Measurements from ENCODE around the gene TCF12.
A peak's percentile ranks its signal among the peaks of the same experiment; 100 is the strongest.

The TCF12 gene

GRCh38 chr15:57298204-57298603 is 379.8 kb downstream of the TCF12 start:
- no peaks in the 10 kb centered on the region for H3K36me3 ChIP-seq (ENCODE audit: control insufficient read depth, insufficient read depth, low read length)
- H3K27me3 ChIP-seq (ENCODE audit: control insufficient read depth, insufficient read depth, low read length): no peaks in the 10 kb centered on the region
- no peak overlapping the region for H3K4me3 ChIP-seq (ENCODE audit: low read length)
- H3K4me1 ChIP-seq (ENCODE audit: control insufficient read depth, insufficient read depth, low read length): peaks cover 27% of the 10 kb centered on the region
- H3K9ac ChIP-seq (ENCODE audit: low read length): no peak overlapping the region
- H3K9me3 ChIP-seq (ENCODE audit: control insufficient read depth, low read length): no peaks in the 10 kb centered on the region

- Histone ChIP-seq H3K4me3 (ENCODE audit: low read length) (no peak overlapping the region), H3K4me1 (ENCODE audit: control insufficient read depth, insufficient read depth, low read length) (peaks cover 27% of the 10 kb centered on the region), H3K27me3 (ENCODE audit: control insufficient read depth, insufficient read depth, low read length) (no peaks in the 10 kb centered on the region), H3K9me3 (ENCODE audit: control insufficient read depth, low read length) (no peaks in the 10 kb centered on the region), H3K9ac (ENCODE audit: low read length) (no peak overlapping the region), H3K36me3 (ENCODE audit: control insufficient read depth, insufficient read depth, low read length) (no peaks in the 10 kb centered on the region)
Observed at GRCh38 chr15:57298843-57299550, 380.6 kb downstream of the TCF12 start.

GRCh38 chr15:57301307-57301706 is 382.9 kb downstream of the TCF12 start:
- H3K4me3 ChIP-seq (ENCODE audit: low read length): no peak overlapping the region
- H3K9me3 ChIP-seq (ENCODE audit: control insufficient read depth, low read length): no peaks in the 10 kb centered on the region
- H3K27me3 ChIP-seq (ENCODE audit: control insufficient read depth, insufficient read depth, low read length): no peaks in the 10 kb centered on the region
- H3K4me1 ChIP-seq (ENCODE audit: control insufficient read depth, insufficient read depth, low read length): peaks cover 33% of the 10 kb centered on the region
- H3K9ac ChIP-seq (ENCODE audit: low read length): no peak overlapping the region
- H3K36me3 ChIP-seq (ENCODE audit: control insufficient read depth, insufficient read depth, low read length): no peaks in the 10 kb centered on the region

GRCh38 chr15:57302640-57303257 is 384.3 kb downstream of the TCF12 start:
- no peaks in the 10 kb centered on the region for H3K27me3 ChIP-seq (ENCODE audit: control insufficient read depth, insufficient read depth, low read length)
- H3K4me3 ChIP-seq (ENCODE audit: low read length): no peak overlapping the region
- no peak overlapping the region for H3K9ac ChIP-seq (ENCODE audit: low read length)
- peaks cover 32% of the 10 kb centered on the region for H3K4me1 ChIP-seq (ENCODE audit: control insufficient read depth, insufficient read depth, low read length)
- H3K9me3 ChIP-seq (ENCODE audit: control insufficient read depth, low read length): no peaks in the 10 kb centered on the region
- no peaks in the 10 kb centered on the region for H3K36me3 ChIP-seq (ENCODE audit: control insufficient read depth, insufficient read depth, low read length)

- no peaks in the 10 kb centered on the region for H3K27me3 ChIP-seq (ENCODE audit: control insufficient read depth, insufficient read depth, low read length)
- H3K9ac ChIP-seq (ENCODE audit: low read length): no peak overlapping the region
- peaks cover 21% of the 10 kb centered on the region for H3K4me1 ChIP-seq (ENCODE audit: control insufficient read depth, insufficient read depth, low read length)
- H3K36me3 ChIP-seq (ENCODE audit: control insufficient read depth, insufficient read depth, low read length): no peaks in the 10 kb centered on the region
- H3K4me3 ChIP-seq (ENCODE audit: low read length): no peak overlapping the region
- no peaks in the 10 kb centered on the region for H3K9me3 ChIP-seq (ENCODE audit: control insufficient read depth, low read length)
Observed at GRCh38 chr15:57305009-57305408, 386.6 kb downstream of the TCF12 start.

DNA sequence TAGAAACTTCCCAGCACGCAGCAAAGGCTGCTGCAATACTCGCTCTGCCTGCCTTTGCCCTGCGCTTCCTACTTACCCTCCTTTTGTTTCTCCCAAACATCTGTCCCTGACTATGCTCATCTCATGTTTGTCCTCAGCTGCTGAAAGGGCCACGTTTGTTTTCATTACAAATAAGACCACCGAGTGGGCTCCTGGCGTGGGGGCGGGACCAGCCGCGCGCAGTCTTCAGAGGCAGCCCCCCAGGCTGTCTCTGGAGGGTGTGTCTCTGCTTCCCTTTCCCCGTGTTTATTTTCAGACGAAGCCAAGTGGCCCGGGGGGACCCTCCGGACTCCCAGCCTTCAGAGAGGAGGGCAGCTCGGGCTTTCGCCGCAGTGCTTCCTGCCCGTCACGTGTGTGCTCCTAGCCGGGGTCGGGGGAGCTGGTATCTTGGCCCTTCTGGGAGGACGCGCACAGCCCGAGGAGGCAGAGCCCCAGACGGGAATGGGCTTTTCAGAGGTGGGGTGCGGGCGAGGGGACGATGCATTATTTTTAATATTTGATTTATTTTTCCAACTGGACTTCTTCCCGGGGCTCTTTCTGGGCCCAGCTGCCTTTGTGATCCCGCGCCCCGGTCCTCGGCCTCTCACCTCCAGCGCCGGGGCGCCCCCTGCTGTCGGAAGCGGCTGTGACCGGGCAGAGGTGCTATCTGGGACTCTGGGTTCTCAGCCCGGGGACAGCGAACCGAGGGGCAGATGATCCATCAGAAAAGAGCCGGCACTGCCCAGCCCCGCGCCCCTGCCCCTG is 387.9 kb downstream of the TCF12 start:
- Histone ChIP-seq H3K9me3 (ENCODE audit: control insufficient read depth, low read length) (no peaks in the 10 kb centered on the region), H3K4me3 (ENCODE audit: low read length) (peak overlapping the region; percentile 42), H3K27me3 (ENCODE audit: control insufficient read depth, insufficient read depth, low read length) (no peaks in the 10 kb centered on the region), H3K9ac (ENCODE audit: low read length) (peak overlapping the region; percentile 65), H3K36me3 (ENCODE audit: control insufficient read depth, insufficient read depth, low read length) (no peaks in the 10 kb centered on the region), H3K4me1 (ENCODE audit: control insufficient read depth, insufficient read depth, low read length) (peaks cover 21% of the 10 kb centered on the region)

GRCh38 chr15:57306944-57307411 is 388.5 kb downstream of the TCF12 start:
- Histone ChIP-seq H3K4me1 (ENCODE audit: control insufficient read depth, insufficient read depth, low read length) (peaks cover 28% of the 10 kb centered on the region), H3K9me3 (ENCODE audit: control insufficient read depth, low read length) (no peaks in the 10 kb centered on the region), H3K9ac (ENCODE audit: low read length) (peak overlapping the region; percentile 65)

GRCh38 chr15:57307527-57308169 is 389.2 kb downstream of the TCF12 start:
- Histone ChIP-seq H3K36me3 (ENCODE audit: control insufficient read depth, insufficient read depth, low read length) (no peaks in the 10 kb centered on the region), H3K4me1 (ENCODE audit: control insufficient read depth, insufficient read depth, low read length) (peaks cover 34% of the 10 kb centered on the region), H3K9me3 (ENCODE audit: control insufficient read depth, low read length) (no peaks in the 10 kb centered on the region), H3K9ac (ENCODE audit: low read length) (peak overlapping the region; percentile 65), H3K27me3 (ENCODE audit: control insufficient read depth, insufficient read depth, low read length) (no peaks in the 10 kb centered on the region), H3K4me3 (ENCODE audit: low read length) (no peak overlapping the region)

More at GRCh38 chr15:57306944-57307411, 388.5 kb downstream of the TCF12 start:
- Histone ChIP-seq H3K36me3 (ENCODE audit: control insufficient read depth, insufficient read depth, low read length) (no peaks in the 10 kb centered on the region), H3K27me3 (ENCODE audit: control insufficient read depth, insufficient read depth, low read length) (no peaks in the 10 kb centered on the region), H3K4me3 (ENCODE audit: low read length) (peak overlapping the region; percentile 28)

- Histone ChIP-seq H3K36me3 (ENCODE audit: control insufficient read depth, insufficient read depth, low read length) (no peaks in the 10 kb centered on the region), H3K4me3 (ENCODE audit: low read length) (no peak overlapping the region), H3K27me3 (ENCODE audit: control insufficient read depth, insufficient read depth, low read length) (no peaks in the 10 kb centered on the region), H3K4me1 (ENCODE audit: control insufficient read depth, insufficient read depth, low read length) (peaks cover 39% of the 10 kb centered on the region), H3K9ac (ENCODE audit: low read length) (no peak overlapping the region), H3K9me3 (ENCODE audit: control insufficient read depth, low read length) (no peaks in the 10 kb centered on the region)
Observed at GRCh38 chr15:57308170-57308545, 389.7 kb downstream of the TCF12 start.

GRCh38 chr15:57309856-57310760 is 391.7 kb downstream of the TCF12 start:
- Histone ChIP-seq H3K4me1 (ENCODE audit: control insufficient read depth, insufficient read depth, low read length) (peaks cover 40% of the 10 kb centered on the region), H3K4me3 (ENCODE audit: low read length) (no peak overlapping the region), H3K36me3 (ENCODE audit: control insufficient read depth, insufficient read depth, low read length) (no peaks in the 10 kb centered on the region), H3K9ac (ENCODE audit: low read length) (no peak overlapping the region), H3K9me3 (ENCODE audit: control insufficient read depth, low read length) (no peaks in the 10 kb centered on the region), H3K27me3 (ENCODE audit: control insufficient read depth, insufficient read depth, low read length) (no peaks in the 10 kb centered on the region)

- Histone ChIP-seq H3K9ac (ENCODE audit: low read length) (no peak overlapping the region), H3K4me1 (ENCODE audit: control insufficient read depth, insufficient read depth, low read length) (peaks cover 39% of the 10 kb centered on the region), H3K27me3 (ENCODE audit: control insufficient read depth, insufficient read depth, low read length) (no peaks in the 10 kb centered on the region), H3K4me3 (ENCODE audit: low read length) (no peak overlapping the region), H3K9me3 (ENCODE audit: control insufficient read depth, low read length) (no peaks in the 10 kb centered on the region), H3K36me3 (ENCODE audit: control insufficient read depth, insufficient read depth, low read length) (no peaks in the 10 kb centered on the region)
Observed at GRCh38 chr15:57310876-57311275, 392.4 kb downstream of the TCF12 start.
